Cardiac fibroblast (primary cell): ENCODE measurements around the gene SLC30A9.
A peak's percentile ranks its signal among the peaks of the same experiment; 100 is the strongest.

Source experiments
- DNase-seq, 2 donors: peaks; one replicate each; pipeline versions ENCODE4 v3.0.0 to v3.0.0-alpha.2; 2010; ENCODE audit warnings: low read depth in 2 of 2
- H3K4me3 ChIP-seq, 2 donors: replicated peaks in 1 of 2; 1 replicate in 1 of 2; 2 replicates in 1 of 2; pipeline ENCODE4 v1.5.1; 2011; ENCODE audit warnings: low read depth in 2 of 2, low read length in 2 of 2, mild to moderate bottlenecking in 2 of 2, moderate library complexity in 1 of 2
- CTCF ChIP-seq: IDR thresholded peaks from one replicate; pipeline ENCODE4 v1.5.1; 2011; ENCODE audit warnings: low read depth, mild to moderate bottlenecking, low read length, inconsistent platforms

Gene SLC30A9

GRCh38 chr4:42050516-42051249 lies 60.4 kb downstream of the SLC30A9 start:
- TF ChIP-seq CTCF: no peak
- peak in 1 of 2 donors; percentile 2 for DNase-seq
- no peak overlapping the region for H3K4me3 ChIP-seq

GRCh38 chr4:42066402-42066801 lies 76.1 kb downstream of the SLC30A9 start:
- no peak overlapping the region for H3K4me3 ChIP-seq
- TF ChIP-seq CTCF: no peak
- no peak for DNase-seq

- no peak overlapping the region for H3K4me3 ChIP-seq
- DNase-seq: no peak
- no peak for TF ChIP-seq CTCF
These were observed 76.9 kb downstream of the SLC30A9 start for GRCh38 chr4:42067264-42067663.

- no peak overlapping the region for H3K4me3 ChIP-seq
- TF ChIP-seq CTCF: no peak
- no peak for DNase-seq
These were observed 80.1 kb downstream of the SLC30A9 start for GRCh38 chr4:42070463-42070862.

- TF ChIP-seq CTCF: no peak
- H3K4me3 ChIP-seq: no peak overlapping the region
- DNase-seq: no peak
These were observed 84.0 kb downstream of the SLC30A9 start for GRCh38 chr4:42074294-42074693.

- no peak for TF ChIP-seq CTCF
- DNase-seq: no peak
- no peak overlapping the region for H3K4me3 ChIP-seq
These were observed 88.0 kb downstream of the SLC30A9 start for GRCh38 chr4:42078184-42078801.
